GM18499 (cell line): ENCODE data around the gene DNAJB12.
"Not testable (repeated sequence)": the region's sequence is repeated elsewhere in the genome, so short reads cannot be mapped to it uniquely, and the experiment has no call there.

Experiments
- ATAC-seq: cut with Tn5 transposase; IDR thresholded peaks from one replicate; pipeline ENCODE4 v1.9.1; 2021; ENCODE audit warnings: moderate number of reproducible peaks; ENCODE audit not compliant: insufficient read depth, unreplicated experiment

Gene DNAJB12

DNA sequence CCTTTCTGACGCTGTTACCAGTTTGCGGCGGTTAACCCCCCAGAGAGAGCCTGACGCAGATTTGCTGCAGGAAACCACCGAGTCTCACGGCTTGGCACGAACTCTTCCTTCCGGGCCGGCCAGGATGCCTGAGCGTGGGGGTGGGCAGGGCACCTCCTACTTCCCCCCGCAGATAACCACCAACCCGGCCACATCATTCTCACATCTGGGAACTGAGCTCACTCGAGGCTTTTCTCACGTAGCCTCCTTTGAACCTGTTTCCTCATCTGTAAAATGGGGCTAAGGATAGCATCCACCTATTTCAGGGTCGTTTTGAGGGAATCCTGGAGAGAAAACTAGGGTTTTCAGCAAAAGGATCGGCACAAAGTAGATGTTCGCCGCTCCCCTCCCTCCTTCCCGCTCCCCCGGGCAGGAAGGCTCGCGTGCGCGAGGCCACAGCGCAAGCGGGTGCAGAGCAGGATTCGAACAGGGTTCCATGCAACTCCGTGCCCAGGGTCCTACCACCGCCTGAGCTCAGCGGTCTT lies 57.4 kb downstream of the DNAJB12 start:
- ATAC-seq, result peak; percentile 32

DNA sequence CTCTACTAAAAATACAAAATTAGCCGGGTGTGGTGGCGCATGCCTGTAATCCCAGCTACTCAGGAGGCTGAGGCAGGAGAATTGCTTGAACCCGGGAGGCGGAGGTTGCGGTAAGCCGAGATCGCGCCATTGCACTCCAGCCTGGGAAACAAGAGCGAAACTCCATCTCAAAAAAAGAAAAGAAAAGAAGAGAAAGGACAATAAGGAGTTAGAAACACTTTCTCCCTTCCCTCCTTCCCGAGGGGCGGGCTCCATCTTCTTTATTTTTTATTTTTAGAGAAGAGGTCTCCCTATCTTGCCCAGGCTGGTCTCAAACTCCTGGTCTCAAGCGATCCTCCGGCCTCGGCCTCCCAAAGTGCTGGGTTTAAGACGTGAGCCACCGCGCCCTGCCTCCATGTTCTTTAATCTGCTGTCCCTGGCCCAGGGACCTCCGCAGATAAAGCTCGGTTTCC lies 57.9 kb downstream of the DNAJB12 start:
- not testable (repeated sequence) for ATAC-seq

DNA sequence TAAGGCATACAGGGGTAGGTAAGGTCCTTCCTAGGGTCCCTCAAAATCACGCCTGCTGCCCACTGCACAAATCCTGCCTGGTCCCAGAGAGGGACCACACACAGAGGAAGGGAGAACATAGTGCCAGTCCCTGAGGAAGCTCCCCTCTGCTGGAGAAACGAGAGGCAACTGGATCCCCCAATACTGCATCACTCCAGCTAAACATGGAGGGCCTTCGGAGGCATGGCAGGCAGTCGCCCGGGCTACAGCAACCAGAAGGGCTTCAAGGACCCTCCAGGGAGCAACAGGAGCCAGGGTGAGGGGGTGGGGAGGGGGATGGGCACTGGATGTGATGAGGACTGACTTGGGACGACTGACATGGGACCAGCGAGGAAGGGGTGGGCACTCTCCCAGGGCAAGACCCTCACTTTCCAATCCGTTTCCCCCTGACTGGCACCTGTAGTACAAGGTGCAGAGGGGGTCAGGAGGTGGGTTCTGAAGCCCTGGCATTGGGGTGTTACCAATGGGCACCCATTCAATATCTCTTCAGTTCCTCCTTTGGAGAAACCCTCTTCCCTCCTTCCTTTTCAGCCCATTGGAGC lies 59.3 kb downstream of the DNAJB12 start:
- no peak for ATAC-seq

DNA sequence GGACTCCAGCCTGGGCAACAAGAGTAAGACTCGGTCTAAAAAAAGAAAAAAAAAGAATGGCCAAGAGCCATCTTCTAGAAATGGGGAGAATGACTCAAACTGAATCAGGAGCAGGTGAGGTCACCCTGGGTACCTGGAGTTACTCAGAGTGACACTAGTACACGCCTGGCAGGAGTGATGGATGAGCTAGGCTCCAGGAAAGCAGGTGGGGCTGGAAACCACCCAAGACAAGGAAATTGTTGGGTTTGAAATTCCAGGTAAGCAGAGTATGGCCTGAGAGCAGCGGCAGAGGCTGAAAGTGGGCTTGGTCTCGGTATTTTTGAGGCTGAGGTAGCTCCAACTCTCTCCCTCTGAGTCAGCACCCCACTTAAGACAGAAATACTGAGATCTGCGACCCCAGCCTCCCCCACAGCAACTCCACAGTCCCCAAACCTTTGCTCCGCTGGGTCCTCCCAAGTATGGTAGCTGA lies 62.5 kb downstream of the DNAJB12 start:
- ATAC-seq, result no peak

DNA sequence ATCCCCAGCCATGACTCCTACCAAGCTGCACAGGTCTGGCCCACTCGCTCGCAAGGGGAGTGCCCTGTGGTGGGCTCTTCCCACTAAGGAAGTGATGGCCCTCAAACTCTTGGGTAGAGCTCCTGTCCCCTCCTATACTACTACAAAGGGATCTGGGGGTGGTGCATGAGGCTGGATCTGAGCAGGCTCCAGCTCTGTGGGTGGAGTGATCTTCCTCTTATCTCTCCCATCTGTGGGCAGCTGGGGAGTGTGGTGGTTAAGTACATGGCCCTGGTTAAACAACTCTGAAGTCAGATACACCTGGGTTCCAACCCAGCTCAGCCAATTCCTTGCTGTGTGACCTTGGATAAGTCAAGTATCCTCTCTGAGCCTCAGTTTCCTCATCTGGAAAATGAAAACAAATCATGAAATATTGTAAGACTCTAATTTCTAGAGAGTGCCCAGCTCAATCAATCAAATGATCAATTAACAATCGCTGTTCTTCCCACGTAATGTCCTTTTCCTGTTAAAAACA lies 63.6 kb downstream of the DNAJB12 start:
- ATAC-seq, result no peak

DNA sequence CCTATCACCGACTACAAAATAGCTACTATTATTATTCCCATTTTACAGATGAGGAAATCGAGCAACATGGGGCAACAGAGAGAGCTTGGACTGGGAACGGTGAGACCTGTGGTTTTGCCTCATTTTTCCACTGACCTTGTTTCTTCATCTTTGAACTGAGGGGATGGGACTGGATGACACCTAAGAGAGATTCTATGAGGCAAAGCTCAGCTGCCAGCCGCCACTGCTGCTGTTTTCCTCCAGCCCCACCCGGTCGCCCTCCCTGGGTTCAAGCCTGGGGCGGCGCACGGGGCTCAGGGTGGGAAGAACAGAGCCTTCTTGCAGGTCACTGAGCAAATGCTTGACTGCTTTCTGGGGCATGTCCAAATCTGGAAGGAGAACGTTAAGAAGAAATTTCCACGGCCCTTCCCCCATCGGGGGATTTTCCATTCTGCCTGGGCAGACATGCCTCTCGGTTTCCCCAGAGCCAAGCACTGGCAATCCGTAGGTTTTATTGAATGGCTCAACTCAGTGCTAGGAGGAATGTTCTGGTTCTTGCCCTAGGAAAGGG lies 68.7 kb downstream of the DNAJB12 start:
- ATAC-seq, result no peak

DNA sequence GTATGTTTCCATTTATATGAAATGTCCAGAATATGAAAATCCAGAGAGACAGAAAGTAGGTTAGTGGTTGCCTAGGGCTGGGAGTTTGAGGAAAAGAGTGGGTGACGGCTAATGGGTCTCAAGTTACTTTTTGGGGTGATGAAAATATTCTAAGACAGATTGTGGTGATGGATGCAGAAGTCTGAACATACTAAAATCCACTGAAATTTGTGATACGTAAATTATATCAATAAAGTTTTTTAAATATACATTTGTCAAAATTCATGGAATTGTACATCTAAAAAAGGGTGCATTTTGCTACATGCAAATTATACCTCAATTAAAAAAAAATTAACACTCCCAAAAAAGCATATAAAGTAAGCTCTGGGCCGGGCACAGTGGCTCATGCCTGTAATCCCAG lies 71.6 kb downstream of the DNAJB12 start:
- no peak for ATAC-seq
